Thyroid gland (tissue), 4 donors: ENCODE measurements around the gene HSPH1. TPM values are rescaled to one million over a fixed set of nuclear protein-coding genes. Genes with fewer than 3 reads are reported as not detected.

ENCODE experiments used
- DNase-seq, 2 donors: peaks; one replicate each; pipeline ENCODE4 v3.0.0-alpha.2; 2019
- H3K27ac ChIP-seq, 3 donors: fragments of 200-600 bp; sonication (generic); 1 replicate in 2 of 3; 2 replicates in 1 of 3; pipeline ENCODE4 v1.5.1; 2016 to 2019; ENCODE audit warnings: mild to moderate bottlenecking in 1 of 3, moderate library complexity in 1 of 3
- H3K27me3 ChIP-seq: fragments of 200-600 bp; sonication (generic); one replicate; pipeline ENCODE4 v1.5.1; 2019
- H3K36me3 ChIP-seq, 2 donors: fragments of 200-600 bp; sonication (generic); one replicate each; pipeline ENCODE4 v1.5.1; 2016 to 2019
- H3K4me1 ChIP-seq, 2 donors: fragments of 200-600 bp; sonication (generic); one replicate each; pipeline ENCODE4 v1.5.1; 2017 to 2019
- H3K4me3 ChIP-seq, 3 donors: fragments of 200-600 bp; sonication (generic); replicated peaks in 1 of 3; 1 replicate in 2 of 3; 2 replicates in 1 of 3; pipeline ENCODE4 v1.5.1; 2016; ENCODE audit warnings: mild to moderate bottlenecking in 1 of 3
- H3K9me3 ChIP-seq: fragments of 200-600 bp; sonication (generic); one replicate; pipeline ENCODE4 v1.5.1; 2017
- CTCF ChIP-seq, 6 experiments: fragments of 200-600 bp in 3 of 6; fragments of 450-650 bp in 3 of 6; sonication (generic) in 3 of 6; IDR thresholded peaks; one replicate each; pipeline ENCODE4 v1.5.1; 2016 to 2019; ENCODE audit warnings: antibody characterized with exemption in 6 of 6, mild to moderate bottlenecking in 2 of 6, inconsistent platforms in 1 of 6, moderate library complexity in 1 of 6
- POLR2A ChIP-seq, 2 donors: fragments of 450-650 bp; IDR thresholded peaks; one replicate each; pipeline ENCODE4 v1.6.1; 2017; ENCODE audit warnings: antibody characterized with exemption in 2 of 2, mild to moderate bottlenecking in 2 of 2, moderate library complexity in 1 of 2
- WGBS, 2 donors: methylation state at CpG; one replicate each; pipeline ENCODE4 v1.1.5; 2017; 5-methylcytosine and 5-hydroxymethylcytosine counted together
- intact Hi-C: fragments of 100-400 bp; cut with DNase I; formaldehyde crosslinking; loops from one replicate; pipeline ENCODE4 v1.15.1; 2023
- total RNA-seq, 4 donors: library from RNA; depleted of rRNA; stranded (reverse); fragments of >200 nt; gene quantifications; one replicate each; pipeline ENCODE4 v1.2.3, GENCODE V29; 2016

Gene HSPH1
- total RNA-seq, 4 donors from 2014 or later: 38.3 to 56.3 (median 48.7) TPM

GRCh38 chr13:31092646-31093045, 69.1 kb downstream of the HSPH1 start:
- Histone ChIP-seq H3K9me3 (no peaks in the 10 kb centered on the region), H3K27ac (no peak overlapping the region), H3K4me1 (no peaks in the 10 kb centered on the region), H3K4me3 (no peak overlapping the region), H3K36me3 (no peaks in the 10 kb centered on the region), H3K27me3 (no peaks in the 10 kb centered on the region)
- intact Hi-C loops: no loop called here
- no peak for DNase-seq
- TF ChIP-seq POLR2A (IDR thresholded peaks at IDR 0.05) (no peak), CTCF (IDR thresholded peaks at IDR 0.05) (no peak)
- WGBS, 2 donors: 94 to 95% methylated on average over 5 of the region's 5 CpGs

GRCh38 chr13:31090961-31091624, 70.6 kb downstream of the HSPH1 start:
- intact Hi-C loops: no loop called here
- no peak for TF ChIP-seq POLR2A (IDR thresholded peaks at IDR 0.05)
- TF ChIP-seq CTCF (IDR thresholded peaks at IDR 0.05): no peak
- Histone ChIP-seq H3K27me3 (no peaks in the 10 kb centered on the region), H3K4me3 (no peak overlapping the region), H3K9me3 (no peaks in the 10 kb centered on the region), H3K4me1 (no peaks in the 10 kb centered on the region), H3K36me3 (no peaks in the 10 kb centered on the region), H3K27ac (no peak overlapping the region)
- WGBS, 2 donors: 19 to 37% methylated on average over 16 of the region's 16 CpGs
- peak; percentile 23 to 42 for DNase-seq

- 72 to 98% methylated on average over 5 of the region's 5 CpGs for WGBS, 2 donors
- intact Hi-C loops: no loop called here
- Histone ChIP-seq H3K36me3 (no peaks in the 10 kb centered on the region), H3K27ac (no peak overlapping the region), H3K4me3 (no peak overlapping the region), H3K27me3 (no peaks in the 10 kb centered on the region), H3K9me3 (no peaks in the 10 kb centered on the region), H3K4me1 (no peaks in the 10 kb centered on the region)
- no peak for DNase-seq
- TF ChIP-seq POLR2A (IDR thresholded peaks at IDR 0.05) (no peak), CTCF (IDR thresholded peaks at IDR 0.05) (no peak)
Measured at GRCh38 chr13:31090096-31090495, 71.6 kb downstream of the HSPH1 start.

GRCh38 chr13:31089649-31090048, 72.1 kb downstream of the HSPH1 start:
- Histone ChIP-seq H3K4me3 (no peak overlapping the region), H3K4me1 (no peaks in the 10 kb centered on the region), H3K27me3 (no peaks in the 10 kb centered on the region), H3K27ac (no peak overlapping the region), H3K9me3 (no peaks in the 10 kb centered on the region), H3K36me3 (no peaks in the 10 kb centered on the region)
- intact Hi-C loops: no loop called here
- WGBS, 2 donors: 100% methylated on average over 3 of the region's 3 CpGs; no CpG with 5 or more reads in 1 of the 2 donors
- DNase-seq: no peak
- TF ChIP-seq POLR2A (IDR thresholded peaks at IDR 0.05) (no peak), CTCF (IDR thresholded peaks at IDR 0.05) (no peak)

- Histone ChIP-seq H3K4me3 (no peak overlapping the region), H3K9me3 (no peaks in the 10 kb centered on the region), H3K4me1 (no peaks in the 10 kb centered on the region), H3K27me3 (no peaks in the 10 kb centered on the region), H3K36me3 (no peaks in the 10 kb centered on the region), H3K27ac (no peak overlapping the region)
- DNase-seq: no peak
- intact Hi-C loops: no loop called here
- 77 to 78% methylated on average over 8 of the region's 8 CpGs for WGBS, 2 donors
- TF ChIP-seq CTCF (IDR thresholded peaks at IDR 0.05) (no peak), POLR2A (IDR thresholded peaks at IDR 0.05) (no peak)
Measured at GRCh38 chr13:31088826-31089420, 72.8 kb downstream of the HSPH1 start.
